Mesenchymal stem cell (in vitro differentiated cells and primary cell): ENCODE measurements around the gene DSCAML1.
"Not testable (repeated sequence)": the region's sequence is repeated elsewhere in the genome, so short reads cannot be mapped to it uniquely, and the experiment has no call there.

ENCODE experiments used
- DNase-seq: peaks from one replicate; pipeline ENCODE4 v3.0.0-alpha.2; 2013
- H2AFZ ChIP-seq: one replicate; pipeline ENCODE4 v1.6.1; 2013; ENCODE audit warnings: low read depth, mild to moderate bottlenecking, control low read depth, inconsistent platforms, low read length, moderate library complexity
- H2AK5ac ChIP-seq: 2 replicates; pipeline ENCODE4 v1.6.1; 2013; ENCODE audit warnings: low read length, moderate library complexity, mild to moderate bottlenecking, inconsistent platforms; ENCODE audit not compliant: severe bottlenecking
- H2BK120ac ChIP-seq: one replicate; pipeline ENCODE4 v1.6.1; 2013; ENCODE audit warnings: low read depth, mild to moderate bottlenecking, inconsistent platforms, low read length, moderate library complexity
- H2BK12ac ChIP-seq, 2 experiments: one replicate each; pipeline ENCODE4 v1.6.1; 2013; ENCODE audit warnings: inconsistent platforms in 2 of 2, low read length in 2 of 2, mild to moderate bottlenecking in 2 of 2, moderate library complexity in 2 of 2, control low read depth in 1 of 2
- H2BK15ac ChIP-seq: one replicate; pipeline ENCODE4 v1.6.1; 2013; ENCODE audit warnings: mild to moderate bottlenecking, low read depth, inconsistent platforms; ENCODE audit not compliant: poor library complexity, severe bottlenecking
- H2BK5ac ChIP-seq: 2 replicates; pipeline ENCODE4 v1.6.1; 2013; ENCODE audit warnings: low read depth, mild to moderate bottlenecking, low read length, control low read depth, inconsistent platforms; ENCODE audit not compliant: poor library complexity, severe bottlenecking
- H3K14ac ChIP-seq, 2 experiments: one replicate each; pipeline ENCODE4 v1.6.1; 2013; ENCODE audit warnings: inconsistent platforms in 2 of 2, low read length in 2 of 2, control low read depth in 1 of 2, mild to moderate bottlenecking in 1 of 2, moderate library complexity in 1 of 2
- H3K18ac ChIP-seq, 2 experiments: one replicate each; pipeline ENCODE4 v1.6.1; 2013; ENCODE audit warnings: inconsistent platforms in 2 of 2, low read length in 2 of 2, control low read depth in 1 of 2, low read depth in 1 of 2, mild to moderate bottlenecking in 1 of 2
- H3K23ac ChIP-seq, 2 experiments: one replicate each; pipeline ENCODE4 v1.6.1; 2013; ENCODE audit warnings: inconsistent platforms in 2 of 2, low read length in 2 of 2, mild to moderate bottlenecking in 2 of 2, moderate library complexity in 2 of 2, control low read depth in 1 of 2
- H3K27ac ChIP-seq: 2 replicates; pipeline ENCODE4 v1.5.1; 2013; ENCODE audit warnings: mild to moderate bottlenecking, moderate library complexity, low read length, control low read depth, inconsistent platforms; ENCODE audit not compliant: poor library complexity, severe bottlenecking
- H3K27me3 ChIP-seq, 2 experiments: 2 replicates each; pipeline versions ENCODE4 v1.6.1 to v1.7.0; 2013; ENCODE audit warnings: low read length in 2 of 2, mild to moderate bottlenecking in 2 of 2, moderate library complexity in 2 of 2, control low read depth in 1 of 2, inconsistent platforms in 1 of 2; ENCODE audit not compliant: control insufficient read depth in 1 of 2, insufficient read depth in 1 of 2
- H3K36me3 ChIP-seq, 2 experiments: 2 replicates each; pipeline versions ENCODE4 v1.6.1 to v1.7.0; 2013; ENCODE audit warnings: low read length in 2 of 2, control low read depth in 1 of 2, inconsistent platforms in 1 of 2, low read depth in 1 of 2, mild to moderate bottlenecking in 1 of 2; ENCODE audit not compliant: insufficient read depth in 2 of 2, control insufficient read depth in 1 of 2
- H3K4ac ChIP-seq, 2 experiments: one replicate each; pipeline ENCODE4 v1.6.1; 2013; ENCODE audit warnings: inconsistent platforms in 2 of 2, low read length in 2 of 2, mild to moderate bottlenecking in 2 of 2, moderate library complexity in 2 of 2, control low read depth in 1 of 2, low read depth in 1 of 2
- H3K4me1 ChIP-seq: 2 replicates; pipeline ENCODE4 v1.6.1; 2013; ENCODE audit warnings: low read depth, low read length, control low read depth; ENCODE audit not compliant: control insufficient read depth, insufficient read depth
- H3K4me2 ChIP-seq: 2 replicates; pipeline ENCODE4 v1.6.1; 2013; ENCODE audit warnings: low read length, mild to moderate bottlenecking, inconsistent platforms; ENCODE audit not compliant: poor library complexity, severe bottlenecking
- H3K4me3 ChIP-seq, 2 experiments: 2 replicates each; pipeline versions ENCODE4 v1.5.1 to v1.7.0; 2013; ENCODE audit warnings: low read length in 2 of 2, mild to moderate bottlenecking in 2 of 2, control low read depth in 1 of 2, low read depth in 1 of 2; ENCODE audit not compliant: insufficient read depth in 1 of 2
- H3K79me1 ChIP-seq: replicated peaks from 2 replicates; pipeline ENCODE4 v1.6.1; 2013; ENCODE audit warnings: mild to moderate bottlenecking, control low read depth, low read length, inconsistent platforms; ENCODE audit not compliant: poor library complexity, severe bottlenecking
- H3K9ac ChIP-seq: 2 replicates; pipeline ENCODE4 v1.7.0; 2013; ENCODE audit warnings: mild to moderate bottlenecking, low read length, moderate library complexity
- H3K9me3 ChIP-seq: 2 replicates; pipeline ENCODE4 v1.7.0; 2013; ENCODE audit warnings: mild to moderate bottlenecking, low read length; ENCODE audit not compliant: control insufficient read depth
- H4K8ac ChIP-seq: one replicate; pipeline ENCODE4 v1.6.1; 2013; ENCODE audit warnings: inconsistent platforms, mild to moderate bottlenecking, low read length, moderate library complexity
- H4K91ac ChIP-seq: one replicate; pipeline ENCODE4 v1.6.1; 2013; ENCODE audit warnings: mild to moderate bottlenecking, low read length, inconsistent platforms
- WGBS: methylation state at CpG from one replicate; pipeline ENCODE4 v1.1.7; 2013; ENCODE audit warnings: mixed read lengths; 5-methylcytosine and 5-hydroxymethylcytosine counted together

DSCAML1 gene

DNA sequence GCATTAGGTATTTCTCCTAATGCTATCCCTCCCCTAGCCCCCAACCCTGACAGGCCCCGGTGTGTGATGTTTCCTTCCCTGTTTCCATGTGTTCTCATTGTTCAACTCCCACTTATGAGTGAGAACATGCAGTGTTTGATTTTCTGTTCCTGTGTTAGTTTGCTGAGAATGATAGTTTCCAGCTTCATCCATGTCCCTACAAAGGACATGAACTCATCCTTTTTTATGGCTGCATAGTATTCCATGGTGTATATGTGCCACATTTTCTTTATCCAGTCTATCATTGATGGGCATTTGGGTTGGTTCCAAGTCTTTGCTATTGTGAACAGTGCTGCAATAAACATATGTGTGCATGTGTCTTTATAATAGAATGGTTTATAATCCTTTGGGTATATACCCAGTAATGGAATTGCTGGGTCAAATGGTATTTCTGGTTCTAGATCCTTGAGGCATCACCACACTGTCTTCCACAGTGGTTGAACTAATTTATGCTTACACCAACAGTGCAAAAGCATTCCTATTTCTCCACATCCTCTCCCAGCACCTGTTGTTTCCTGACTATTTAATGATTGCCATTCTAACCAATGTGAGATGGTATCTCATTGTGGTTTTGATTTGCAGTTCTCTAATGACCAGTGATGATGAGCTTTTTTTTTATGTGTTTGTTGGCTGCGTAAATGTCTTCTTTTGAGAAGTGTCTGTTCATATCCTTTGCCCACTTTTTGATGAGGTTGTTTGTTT lies 397.7 kb downstream of the DSCAML1 start:
- H3K4me2 ChIP-seq, DNase-seq: not testable (repeated sequence)
- 100% methylated on average over 1 of the region's 2 CpGs for WGBS

DNA sequence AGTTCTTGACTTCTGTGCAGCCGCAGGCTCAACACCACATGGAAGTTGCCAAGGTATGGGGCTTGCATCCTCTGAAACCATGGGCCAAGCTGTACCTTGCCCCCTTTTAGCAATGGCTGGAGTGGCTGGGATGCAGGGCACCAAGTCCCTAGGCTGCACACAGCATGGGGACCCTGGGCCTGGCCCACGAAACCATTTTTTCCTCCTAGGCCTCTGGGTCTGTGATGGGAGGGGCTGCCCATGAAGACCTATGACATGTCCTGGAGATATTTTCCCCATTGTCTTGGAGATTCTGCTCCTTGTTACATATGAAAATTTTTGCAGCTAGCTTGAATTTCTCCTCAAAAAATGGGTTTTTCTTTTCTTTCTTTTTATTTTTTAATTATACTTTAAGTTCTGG lies 398.4 kb downstream of the DSCAML1 start:
- H2BK15ac ChIP-seq, H3K18ac ChIP-seq, H3K9me3 ChIP-seq, H3K27me3 ChIP-seq, DNase-seq, H2AFZ ChIP-seq, H4K8ac ChIP-seq, H2BK5ac ChIP-seq, H2AK5ac ChIP-seq, H3K9ac ChIP-seq, H2BK120ac ChIP-seq, H3K4ac ChIP-seq, H3K14ac ChIP-seq, H3K4me2 ChIP-seq, H3K23ac ChIP-seq, H3K4me3 ChIP-seq, H4K91ac ChIP-seq, H3K4me1 ChIP-seq, H3K27ac ChIP-seq, H2BK12ac ChIP-seq, H3K79me1 ChIP-seq: not testable (repeated sequence)
- peaks cover 46 to 61% of the 10 kb centered on the region in 2 experiments for H3K36me3 ChIP-seq
- WGBS, result 92% methylated on average over 2 of the region's 2 CpGs

More for the DNA sequence above, 397.7 kb downstream of the DSCAML1 start:
- H3K14ac ChIP-seq, H4K8ac ChIP-seq, H4K91ac ChIP-seq, H3K9me3 ChIP-seq, H3K18ac ChIP-seq, H3K79me1 ChIP-seq, H3K4ac ChIP-seq, H3K9ac ChIP-seq, H3K27ac ChIP-seq, H3K27me3 ChIP-seq, H3K4me1 ChIP-seq, H2AK5ac ChIP-seq, H2AFZ ChIP-seq, H2BK120ac ChIP-seq, H3K23ac ChIP-seq, H2BK12ac ChIP-seq, H3K4me3 ChIP-seq, H2BK5ac ChIP-seq, H2BK15ac ChIP-seq: not testable (repeated sequence)
- H3K36me3 ChIP-seq, result peaks cover 41 to 61% of the 10 kb centered on the region in 2 experiments

DNA sequence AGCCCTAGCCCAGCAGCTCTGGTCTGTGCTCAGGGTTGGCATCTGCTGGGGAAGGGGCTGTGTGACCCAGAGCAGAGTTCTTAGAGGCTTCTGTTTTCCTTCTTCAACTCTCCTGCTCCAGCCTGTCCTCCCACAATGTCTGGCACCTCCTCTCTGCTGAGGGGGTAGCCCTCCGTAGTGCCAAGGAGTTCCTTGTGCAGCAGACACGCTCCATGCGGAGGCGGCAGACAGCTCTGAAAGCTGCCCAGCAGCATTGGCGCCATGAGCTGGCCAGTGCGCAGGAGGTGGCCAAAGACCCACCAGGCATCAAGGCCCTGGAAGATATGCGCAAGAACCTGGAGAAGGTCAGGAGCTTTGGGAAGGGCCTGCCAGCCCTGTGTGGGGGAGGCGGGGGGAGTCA lies 400.0 kb downstream of the DSCAML1 start:
- no peak overlapping the region for H2AFZ ChIP-seq
- H2BK5ac ChIP-seq, result no peak overlapping the region
- 100% methylated on average over 8 of the region's 8 CpGs for WGBS

DNA sequence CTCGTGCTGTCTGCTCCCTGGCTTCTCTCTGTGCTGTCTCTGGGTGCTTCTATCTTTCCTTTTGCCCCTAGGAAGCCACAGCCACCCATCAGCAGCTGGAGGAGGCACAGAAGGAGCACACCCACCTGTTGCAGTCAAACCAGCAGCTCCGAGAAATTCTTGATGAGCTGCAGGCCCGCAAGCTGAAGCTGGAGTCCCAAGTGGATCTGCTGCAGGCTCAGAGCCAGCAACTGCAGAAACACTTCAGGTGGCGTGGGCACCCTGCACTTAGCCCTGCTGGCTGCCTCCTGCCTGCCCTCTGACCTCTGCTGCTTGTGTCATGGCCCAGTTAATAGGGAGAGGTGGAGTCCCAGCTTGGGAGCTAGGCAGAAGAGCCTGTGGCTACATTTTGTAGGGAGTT lies 401.5 kb downstream of the DSCAML1 start:
- Histone ChIP-seq H2BK15ac (no peak overlapping the region), H2AFZ (no peak overlapping the region), H4K8ac (no peak overlapping the region), H3K27me3 (no peaks in the 10 kb centered on the region), H2BK120ac (no peak overlapping the region), H3K4me1 (peaks cover 2% of the 10 kb centered on the region), H2BK5ac (no peak overlapping the region), H3K4me3 (no peak overlapping the region), H3K9me3 (no peaks in the 10 kb centered on the region), H3K23ac (no peak overlapping the region), H3K4ac (no peak overlapping the region), H2BK12ac (no peak overlapping the region), H3K4me2 (no peak overlapping the region), H3K36me3 (peaks cover 75 to 85% of the 10 kb centered on the region in 2 experiments), H3K79me1 (peaks cover 2% of the 10 kb centered on the region), H2AK5ac (no peak overlapping the region), H3K9ac (no peak overlapping the region), H3K27ac (no peak overlapping the region), H3K18ac (no peak overlapping the region), H3K14ac (no peak overlapping the region), H4K91ac (no peak overlapping the region)
- 99% methylated on average over 4 of the region's 4 CpGs for WGBS
- DNase-seq, result no peak

More for the DNA sequence above, 400.0 kb downstream of the DSCAML1 start:
- Histone ChIP-seq H2AK5ac (no peak overlapping the region), H3K27me3 (no peaks in the 10 kb centered on the region), H3K14ac (no peak overlapping the region), H3K4ac (no peak overlapping the region), H2BK120ac (no peak overlapping the region), H3K23ac (no peak overlapping the region), H3K27ac (no peak overlapping the region), H3K36me3 (peaks cover 60 to 71% of the 10 kb centered on the region in 2 experiments), H4K91ac (no peak overlapping the region), H3K18ac (no peak overlapping the region), H3K9ac (no peak overlapping the region), H3K4me3 (no peak overlapping the region), H3K79me1 (peaks cover 2% of the 10 kb centered on the region), H2BK15ac (no peak overlapping the region), H2BK12ac (no peak overlapping the region), H3K4me1 (peaks cover 2% of the 10 kb centered on the region), H3K4me2 (no peak overlapping the region), H3K9me3 (no peaks in the 10 kb centered on the region), H4K8ac (no peak overlapping the region)
- no peak for DNase-seq
